ACC112 (cell line): ENCODE measurements around the gene SERPINC1.

ENCODE experiments used
- H2AFZ ChIP-seq: fragments of 200-600 bp; sonication (generic); one replicate; pipeline ENCODE4 v1.6.0; 2017; ENCODE audit warnings: antibody characterized with exemption, low read length; ENCODE audit not compliant: unreplicated experiment
- H3K27ac ChIP-seq: fragments of 200-600 bp; sonication (generic); 2 replicates; pipeline ENCODE4 v1.5.1; 2014; ENCODE audit warnings: low read depth, mild to moderate bottlenecking, antibody characterized with exemption, low read length, moderate library complexity
- H3K27me3 ChIP-seq: fragments of 200-600 bp; sonication (generic); 2 replicates; pipeline ENCODE4 v1.6.1; 2014; ENCODE audit warnings: mild to moderate bottlenecking, antibody characterized with exemption, low read length, moderate library complexity, mixed read lengths; ENCODE audit not compliant: insufficient read depth
- H3K36me3 ChIP-seq: fragments of 200-600 bp; sonication (generic); 2 replicates; pipeline ENCODE4 v1.6.1; 2016; ENCODE audit warnings: mild to moderate bottlenecking, antibody characterized with exemption, low read length, moderate library complexity, mixed read lengths; ENCODE audit not compliant: insufficient read depth
- H3K4me1 ChIP-seq: fragments of 200-600 bp; sonication (generic); one replicate; pipeline ENCODE4 v1.6.1; 2016; ENCODE audit warnings: low read length, mixed read lengths; ENCODE audit not compliant: insufficient read depth, unreplicated experiment, control insufficient read depth
- H3K4me3 ChIP-seq: fragments of 200-600 bp; sonication (generic); 2 replicates; pipeline ENCODE4 v1.5.1; 2014; ENCODE audit warnings: mild to moderate bottlenecking, low read depth, low read length
- H3K79me2 ChIP-seq: fragments of 200-600 bp; sonication (generic); one replicate; pipeline ENCODE4 v1.6.0; 2016; ENCODE audit warnings: low read length; ENCODE audit not compliant: control insufficient read depth, unreplicated experiment, insufficient read depth

Gene SERPINC1

GRCh38 chr1:173920861-173921260 lies 3.7 kb upstream of the SERPINC1 start:
- H2AFZ ChIP-seq, result no peak overlapping the region
- H3K36me3 ChIP-seq, result no peaks in the 10 kb centered on the region
- H3K79me2 ChIP-seq, result no peaks in the 10 kb centered on the region
- H3K27ac ChIP-seq, result no peak overlapping the region
- H3K27me3 ChIP-seq, result peaks cover 13% of the 10 kb centered on the region; the same call in 1 of the 2 replicates
- no peaks in the 10 kb centered on the region for H3K4me1 ChIP-seq
- no peak overlapping the region for H3K4me3 ChIP-seq

- no peak overlapping the region for H3K27ac ChIP-seq
- no peak overlapping the region for H3K4me3 ChIP-seq
- H3K79me2 ChIP-seq, result no peaks in the 10 kb centered on the region
- H3K36me3 ChIP-seq, result no peaks in the 10 kb centered on the region
- H2AFZ ChIP-seq, result no peak overlapping the region
- no peaks in the 10 kb centered on the region for H3K4me1 ChIP-seq
- peaks cover 13% of the 10 kb centered on the region; the same call in 1 of the 2 replicates for H3K27me3 ChIP-seq
Measured at GRCh38 chr1:173917635-173918493, 737 bp upstream of the SERPINC1 start.

GRCh38 chr1:173916667-173917066 lies 460 bp downstream of the SERPINC1 start:
- Histone ChIP-seq H3K4me1 (no peaks in the 10 kb centered on the region), H3K27ac (no peak overlapping the region), H3K4me3 (no peak overlapping the region), H3K79me2 (no peaks in the 10 kb centered on the region), H2AFZ (no peak overlapping the region), H3K27me3 (0 out of 2 replicates have a peak, but pooled peaks cover 3% of the 10 kb centered on the region), H3K36me3 (no peaks in the 10 kb centered on the region)

GRCh38 chr1:173915596-173915995 lies 1.5 kb downstream of the SERPINC1 start:
- H3K27me3 ChIP-seq, result no peaks in the 10 kb centered on the region
- no peak overlapping the region for H3K4me3 ChIP-seq
- H3K79me2 ChIP-seq, result no peaks in the 10 kb centered on the region
- no peak overlapping the region for H2AFZ ChIP-seq
- no peaks in the 10 kb centered on the region for H3K36me3 ChIP-seq
- no peaks in the 10 kb centered on the region for H3K4me1 ChIP-seq
- no peak overlapping the region for H3K27ac ChIP-seq

- Histone ChIP-seq H3K27ac (no peak overlapping the region), H3K36me3 (no peaks in the 10 kb centered on the region), H3K79me2 (no peaks in the 10 kb centered on the region)
Measured at GRCh38 chr1:173914366-173914871, 2.7 kb downstream of the SERPINC1 start.

GRCh38 chr1:173913111-173913510 lies 4.0 kb downstream of the SERPINC1 start:
- no peaks in the 10 kb centered on the region for H3K27me3 ChIP-seq

More at GRCh38 chr1:173914366-173914871, 2.7 kb downstream of the SERPINC1 start:
- Histone ChIP-seq H3K4me3 (no peak overlapping the region), H3K4me1 (no peaks in the 10 kb centered on the region), H3K27me3 (no peaks in the 10 kb centered on the region), H2AFZ (no peak overlapping the region)

GRCh38 chr1:173903827-173904531 lies 13.1 kb downstream of the SERPINC1 start:
- H3K4me3 ChIP-seq, result no peak overlapping the region
- no peak overlapping the region for H2AFZ ChIP-seq
- H3K27me3 ChIP-seq, result no peaks in the 10 kb centered on the region
- no peaks in the 10 kb centered on the region for H3K4me1 ChIP-seq
- no peaks in the 10 kb centered on the region for H3K79me2 ChIP-seq
- H3K36me3 ChIP-seq, result no peaks in the 10 kb centered on the region
- H3K27ac ChIP-seq, result no peak overlapping the region

More at GRCh38 chr1:173913111-173913510, 4.0 kb downstream of the SERPINC1 start:
- no peak overlapping the region for H3K4me3 ChIP-seq
- no peaks in the 10 kb centered on the region for H3K36me3 ChIP-seq
- no peaks in the 10 kb centered on the region for H3K4me1 ChIP-seq
- H2AFZ ChIP-seq, result no peak overlapping the region
- no peak overlapping the region for H3K27ac ChIP-seq
- no peaks in the 10 kb centered on the region for H3K79me2 ChIP-seq

- H2AFZ ChIP-seq, result no peak overlapping the region
- no peaks in the 10 kb centered on the region for H3K27me3 ChIP-seq
Measured at GRCh38 chr1:173900992-173901391, 16.1 kb downstream of the SERPINC1 start.

GRCh38 chr1:173900427-173900826 lies 16.7 kb downstream of the SERPINC1 start:
- Histone ChIP-seq H3K27ac (no peak overlapping the region), H2AFZ (no peak overlapping the region), H3K79me2 (no peaks in the 10 kb centered on the region), H3K27me3 (no peaks in the 10 kb centered on the region), H3K36me3 (no peaks in the 10 kb centered on the region), H3K4me1 (no peaks in the 10 kb centered on the region), H3K4me3 (no peak overlapping the region)

More at GRCh38 chr1:173900992-173901391, 16.1 kb downstream of the SERPINC1 start:
- H3K4me1 ChIP-seq, result no peaks in the 10 kb centered on the region
- H3K4me3 ChIP-seq, result no peak overlapping the region
- no peaks in the 10 kb centered on the region for H3K79me2 ChIP-seq
- no peaks in the 10 kb centered on the region for H3K36me3 ChIP-seq
- H3K27ac ChIP-seq, result no peak overlapping the region

GRCh38 chr1:173894189-173894588 lies 22.9 kb downstream of the SERPINC1 start:
- no peaks in the 10 kb centered on the region for H3K4me1 ChIP-seq
- no peak overlapping the region for H3K27ac ChIP-seq
- no peaks in the 10 kb centered on the region for H3K27me3 ChIP-seq
- H3K79me2 ChIP-seq, result no peaks in the 10 kb centered on the region
- no peaks in the 10 kb centered on the region; the same call in 1 of the 2 replicates for H3K36me3 ChIP-seq
- H3K4me3 ChIP-seq, result no peak overlapping the region
- H2AFZ ChIP-seq, result no peak overlapping the region
